ENCODE data around the gene TRIM26.
A peak's percentile ranks its signal among the peaks of the same experiment; 100 is the strongest.
"Not testable (repeated sequence)": the region's sequence is repeated elsewhere in the genome, so short reads cannot be mapped to it uniquely, and the experiment has no call there.

The TRIM26 gene

DNA sequence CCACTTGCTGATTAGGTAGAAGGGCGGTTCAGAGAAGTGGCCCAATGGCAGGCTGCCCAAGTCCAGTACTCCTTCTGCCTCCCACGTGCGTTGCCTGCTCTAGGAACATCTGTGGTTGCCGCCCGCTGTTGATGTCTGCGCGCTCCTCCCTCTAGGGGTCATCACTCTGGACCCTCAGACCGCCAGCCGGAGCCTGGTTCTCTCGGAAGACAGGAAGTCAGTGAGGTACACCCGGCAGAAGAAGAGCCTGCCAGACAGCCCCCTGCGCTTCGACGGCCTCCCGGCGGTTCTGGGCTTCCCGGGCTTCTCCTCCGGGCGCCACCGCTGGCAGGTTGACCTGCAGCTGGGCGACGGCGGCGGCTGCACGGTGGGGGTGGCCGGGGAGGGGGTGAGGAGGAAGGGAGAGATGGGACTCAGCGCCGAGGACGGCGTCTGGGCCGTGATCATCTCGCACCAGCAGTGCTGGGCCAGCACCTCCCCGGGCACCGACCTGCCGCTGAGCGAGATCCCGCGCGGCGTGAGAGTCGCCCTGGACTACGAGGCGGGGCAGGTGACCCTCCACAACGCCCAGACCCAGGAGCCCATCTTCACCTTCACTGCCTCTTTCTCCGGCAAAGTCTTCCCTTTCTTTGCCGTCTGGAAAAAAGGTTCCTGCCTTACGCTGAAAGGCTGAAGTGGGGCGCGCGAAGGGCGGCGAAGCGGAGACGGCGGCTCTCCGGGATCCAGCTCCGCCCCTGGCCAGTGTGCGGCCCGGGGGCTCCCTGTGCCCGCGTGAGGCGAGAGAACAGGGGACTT is 41.3 kb downstream of the TRIM26 start:
- Histone ChIP-seq H3K36me3 (ENCODE audit: insufficient read depth, low read length) (no peaks in the 10 kb centered on the region), H3K4me3 (no peak overlapping the region)
- DNase-seq (ENCODE audit: low read depth, low spot score): no peak

DNA sequence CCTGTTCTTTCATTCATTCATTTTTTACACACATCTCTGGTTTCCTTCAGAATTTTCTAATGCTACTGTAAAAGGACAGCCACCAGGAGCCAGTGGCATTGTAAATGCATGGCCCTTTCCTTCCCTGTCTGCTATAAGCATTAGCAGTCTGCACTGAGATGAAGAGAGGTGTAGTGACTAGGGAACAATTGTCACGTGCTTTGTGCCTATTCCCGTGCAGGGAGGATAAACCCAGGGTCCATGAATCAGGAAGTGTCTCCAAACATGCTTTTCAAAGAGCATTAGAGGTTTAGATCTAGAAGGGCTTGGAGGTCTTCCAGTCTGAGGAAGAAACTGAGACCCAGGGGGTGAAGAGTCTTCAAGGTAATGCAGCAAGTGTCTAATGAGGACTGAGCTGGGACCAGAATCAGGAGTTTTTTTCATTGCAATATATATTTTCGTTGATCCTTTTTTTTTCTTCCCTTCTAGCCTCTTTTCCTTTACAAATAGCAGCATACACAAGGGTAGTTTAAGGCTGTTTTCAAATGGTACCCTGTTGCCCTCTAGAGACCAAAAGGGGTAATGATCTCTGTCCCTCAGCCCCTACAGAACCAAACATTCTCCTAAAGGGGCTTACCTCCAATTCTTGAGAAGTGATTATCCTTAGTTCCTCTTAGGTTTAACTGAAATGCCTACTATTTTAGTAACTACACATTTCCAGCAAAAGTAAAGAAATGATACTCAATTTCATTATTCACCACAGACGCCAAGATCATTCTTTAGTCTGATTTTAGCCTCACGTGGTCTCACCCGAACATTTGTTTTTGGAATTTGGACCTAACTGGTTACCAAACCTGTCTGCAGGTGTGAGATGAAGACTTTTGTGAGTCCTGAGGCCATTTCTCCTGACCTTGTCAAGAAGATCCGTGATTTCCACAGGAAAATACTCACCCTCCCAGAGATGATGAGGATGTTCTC is 43.3 kb downstream of the TRIM26 start:
- Histone ChIP-seq H3K9me3 (ENCODE audit: low read depth, low read length) (no peaks in the 10 kb centered on the region), H3K27ac (no peak overlapping the region), H3K4me3 (no peak overlapping the region), H3K36me3 (ENCODE audit: insufficient read depth, low read length) (no peaks in the 10 kb centered on the region), H3K9ac (ENCODE audit: insufficient read length) (no peak overlapping the region)
- TF ChIP-seq FOXP2 (optimal IDR thresholded peaks at IDR 0.05; ENCODE audit: control extremely low read depth, extremely low read length, insufficient read depth): no peak
- TF ChIP-seq POLR2AphosphoS5 (IDR thresholded peaks at IDR 0.05; ENCODE audit: borderline replicate concordance, low read depth, low read length): no peak
- no peak for TF ChIP-seq EZH2 (IDR thresholded peaks at IDR 0.05)
- DNase-seq (ENCODE audit: low read depth, low spot score): peak; percentile 37

More for the DNA sequence above, 41.3 kb downstream of the TRIM26 start:
- no peaks in the 10 kb centered on the region for H3K9me3 ChIP-seq (ENCODE audit: low read depth, low read length)
- TF ChIP-seq EZH2 (IDR thresholded peaks at IDR 0.05): no peak
- TF ChIP-seq POLR2AphosphoS5 (IDR thresholded peaks at IDR 0.05; ENCODE audit: borderline replicate concordance, low read depth, low read length): no peak
- TF ChIP-seq FOXP2 (optimal IDR thresholded peaks at IDR 0.05; ENCODE audit: control extremely low read depth, extremely low read length, insufficient read depth): no peak
- H3K27ac ChIP-seq: no peak overlapping the region
- H3K9ac ChIP-seq (ENCODE audit: insufficient read length): no peak overlapping the region

DNA sequence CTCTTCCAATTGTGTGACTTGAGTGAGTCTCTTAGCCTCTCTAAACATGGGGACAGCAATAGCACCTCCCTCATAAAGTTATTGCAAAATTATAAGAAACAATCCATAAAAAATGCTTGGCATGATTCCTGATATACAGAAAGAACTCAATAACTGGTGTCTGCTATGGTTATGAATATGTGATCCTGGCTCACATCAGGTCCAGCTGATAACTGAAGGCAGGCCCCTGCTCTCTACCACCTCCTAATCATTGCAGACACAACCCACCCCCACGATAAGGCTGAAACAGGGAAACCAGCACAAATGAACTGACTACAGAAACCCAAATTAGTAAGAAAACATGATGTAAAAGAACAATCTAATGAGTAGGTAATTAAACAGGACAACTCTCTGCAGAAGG is 44.5 kb downstream of the TRIM26 start:
- no peak overlapping the region for H3K9ac ChIP-seq (ENCODE audit: insufficient read length)
- no peaks in the 10 kb centered on the region for H3K36me3 ChIP-seq (ENCODE audit: insufficient read depth, low read length)
- TF ChIP-seq POLR2AphosphoS5 (IDR thresholded peaks at IDR 0.05; ENCODE audit: borderline replicate concordance, low read depth, low read length) (no peak), EZH2 (IDR thresholded peaks at IDR 0.05) (no peak), FOXP2 (optimal IDR thresholded peaks at IDR 0.05; ENCODE audit: control extremely low read depth, extremely low read length, insufficient read depth) (no peak)
- no peak overlapping the region for H3K4me3 ChIP-seq
- H3K27ac ChIP-seq: no peak overlapping the region
- H3K9me3 ChIP-seq (ENCODE audit: low read depth, low read length): no peaks in the 10 kb centered on the region
- DNase-seq (ENCODE audit: low read depth, low spot score): no peak

DNA sequence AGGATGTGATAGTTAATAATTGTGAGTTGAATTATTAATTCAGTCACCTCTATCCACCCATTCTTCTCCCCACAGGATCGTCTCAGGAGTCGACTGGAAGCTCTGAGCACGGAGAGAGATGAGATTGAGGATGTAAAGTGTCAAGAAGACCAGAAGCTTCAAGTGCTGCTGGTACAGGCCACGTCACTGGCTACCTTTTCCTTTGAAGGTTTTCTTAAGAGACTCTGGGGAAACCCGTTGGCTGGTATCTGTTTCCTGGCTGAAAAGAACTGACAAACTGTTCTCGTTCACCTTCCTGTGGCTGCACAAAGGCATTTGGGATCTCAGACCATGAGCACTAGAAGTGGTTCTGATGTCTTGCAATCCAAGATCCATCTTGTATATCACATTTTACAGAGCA is 46.1 kb downstream of the TRIM26 start:
- Histone ChIP-seq H3K9ac (ENCODE audit: insufficient read length) (no peak overlapping the region), H3K4me3 (no peak overlapping the region), H3K9me3 (ENCODE audit: low read depth, low read length) (no peaks in the 10 kb centered on the region), H3K36me3 (ENCODE audit: insufficient read depth, low read length) (no peaks in the 10 kb centered on the region), H3K27ac (no peak overlapping the region)
- TF ChIP-seq EZH2 (IDR thresholded peaks at IDR 0.05): no peak
- TF ChIP-seq FOXP2 (optimal IDR thresholded peaks at IDR 0.05; ENCODE audit: control extremely low read depth, extremely low read length, insufficient read depth): no peak
- TF ChIP-seq POLR2AphosphoS5 (IDR thresholded peaks at IDR 0.05; ENCODE audit: borderline replicate concordance, low read depth, low read length): no peak
- DNase-seq (ENCODE audit: low read depth, low spot score): no peak

DNA sequence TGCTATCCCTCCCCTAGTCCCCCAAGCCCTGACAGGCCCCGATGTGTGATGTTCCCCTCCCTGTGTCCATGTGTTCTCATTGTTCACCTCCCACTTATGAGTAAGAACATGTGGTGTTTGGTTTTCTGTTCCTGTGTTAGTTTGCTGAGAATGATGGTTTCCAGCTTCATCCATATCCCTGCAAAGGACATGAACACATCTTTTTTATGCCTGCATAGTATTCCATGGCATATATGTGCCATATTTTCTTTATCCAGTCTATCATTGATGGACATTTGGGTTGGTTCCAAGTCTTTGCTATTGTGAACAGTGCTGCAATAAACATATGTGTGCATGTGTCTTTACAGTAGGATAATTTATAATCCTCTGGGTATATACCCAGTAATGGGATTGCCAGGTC is 48.0 kb downstream of the TRIM26 start:
- not testable (repeated sequence) for H3K9ac ChIP-seq (ENCODE audit: insufficient read length); DNase-seq (ENCODE audit: low read depth, low spot score); H3K4me3 ChIP-seq; H3K27ac ChIP-seq; H3K36me3 ChIP-seq (ENCODE audit: insufficient read depth, low read length); H3K9me3 ChIP-seq (ENCODE audit: low read depth, low read length)

DNA sequence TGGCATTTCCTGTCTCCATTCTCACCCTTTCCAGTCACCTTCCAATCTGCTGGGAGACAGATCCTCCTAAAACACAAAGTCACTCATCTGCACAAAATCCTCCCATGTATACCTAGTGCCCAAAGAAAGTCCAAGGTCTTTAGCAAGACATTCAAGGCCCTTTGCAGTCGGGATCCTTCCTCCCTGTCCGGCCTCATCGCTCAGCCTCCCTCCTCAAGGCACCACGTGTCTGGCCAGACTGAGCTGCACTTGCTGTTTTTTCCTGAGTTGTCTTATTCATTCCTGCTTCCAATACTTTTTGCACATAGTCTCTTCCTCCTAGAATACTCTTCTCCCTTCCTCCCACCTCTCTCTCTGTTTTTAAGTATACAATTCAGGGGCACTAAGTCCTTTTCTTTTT is 48.5 kb downstream of the TRIM26 start:
- no peak overlapping the region for H3K9ac ChIP-seq (ENCODE audit: insufficient read length)
- no peak for DNase-seq (ENCODE audit: low read depth, low spot score)
- TF ChIP-seq EZH2 (IDR thresholded peaks at IDR 0.05): no peak
- no peak for TF ChIP-seq FOXP2 (optimal IDR thresholded peaks at IDR 0.05; ENCODE audit: control extremely low read depth, extremely low read length, insufficient read depth)
- no peak for TF ChIP-seq POLR2AphosphoS5 (IDR thresholded peaks at IDR 0.05; ENCODE audit: borderline replicate concordance, low read depth, low read length)
- H3K9me3 ChIP-seq (ENCODE audit: low read depth, low read length): no peaks in the 10 kb centered on the region
- H3K27ac ChIP-seq: no peak overlapping the region
- H3K36me3 ChIP-seq (ENCODE audit: insufficient read depth, low read length): no peaks in the 10 kb centered on the region
- H3K4me3 ChIP-seq: no peak overlapping the region

DNA sequence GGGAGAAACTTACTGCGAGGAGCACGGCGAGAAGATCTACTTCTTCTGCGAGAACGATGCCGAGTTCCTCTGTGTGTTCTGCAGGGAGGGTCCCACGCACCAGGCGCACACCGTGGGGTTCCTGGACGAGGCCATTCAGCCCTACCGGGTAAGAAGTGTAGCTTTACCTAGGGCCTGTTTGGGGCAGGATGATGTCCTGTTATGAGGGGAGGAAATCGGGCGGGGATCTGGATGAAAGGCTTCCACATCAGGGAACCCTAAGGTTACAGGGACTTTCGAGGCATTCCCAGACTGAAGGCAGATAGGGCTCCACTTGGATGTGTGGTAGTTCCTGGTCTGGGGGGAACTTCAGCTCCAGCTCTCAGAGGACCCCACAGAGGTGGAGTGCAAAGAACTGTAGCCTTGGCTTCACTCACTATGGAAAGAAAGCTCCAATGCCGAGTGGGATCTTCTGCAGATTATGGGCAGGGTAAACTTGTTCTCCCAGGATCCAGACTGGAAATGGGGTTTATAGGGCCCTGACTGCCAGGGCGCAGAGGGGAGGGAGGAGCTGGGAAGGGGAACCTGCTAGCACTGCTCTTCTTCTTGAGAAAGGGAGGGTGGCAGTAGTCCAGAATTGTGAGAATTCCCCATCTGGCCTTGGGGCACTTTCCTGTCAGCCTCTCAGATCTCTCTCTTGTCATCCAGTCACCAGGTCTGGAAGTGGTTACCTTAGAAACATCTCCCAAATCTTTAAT is 49.1 kb downstream of the TRIM26 start:
- DNase-seq (ENCODE audit: low read depth, low spot score): no peak

More for the DNA sequence above, 49.1 kb downstream of the TRIM26 start:
- H3K36me3 ChIP-seq (ENCODE audit: insufficient read depth, low read length): no peaks in the 10 kb centered on the region
- no peak for TF ChIP-seq EZH2 (IDR thresholded peaks at IDR 0.05)
- no peak for TF ChIP-seq POLR2AphosphoS5 (IDR thresholded peaks at IDR 0.05; ENCODE audit: borderline replicate concordance, low read depth, low read length)
- TF ChIP-seq FOXP2 (optimal IDR thresholded peaks at IDR 0.05; ENCODE audit: control extremely low read depth, extremely low read length, insufficient read depth): no peak
- no peak overlapping the region for H3K9ac ChIP-seq (ENCODE audit: insufficient read length)
- no peaks in the 10 kb centered on the region for H3K9me3 ChIP-seq (ENCODE audit: low read depth, low read length)
- no peak overlapping the region for H3K27ac ChIP-seq
- H3K4me3 ChIP-seq: no peak overlapping the region
